GM12801 (cell line): ENCODE data around the gene APOBEC4.

Source experiments
- CTCF ChIP-seq: IDR thresholded peaks from one replicate; pipeline ENCODE4 v1.5.1; 2011; ENCODE audit warnings: control low read depth; ENCODE audit not compliant: insufficient read length; ENCODE audit errors: extremely low read depth

Gene APOBEC4

GRCh38 chr1:183652547-183653461 lies at the start of gene APOBEC4:
TSS of gene APOBEC4 (minus strand) at chr1:183653316. CDS start at chr1:183648781, 4,535 bp downstream.
- TF ChIP-seq CTCF, result no peak

GRCh38 chr1:183702813-183703198 lies 49.7 kb upstream of the APOBEC4 start:
- no peak for TF ChIP-seq CTCF

GRCh38 chr1:183702087-183702812 lies 49.1 kb upstream of the APOBEC4 start:
- no peak for TF ChIP-seq CTCF

- no peak for TF ChIP-seq CTCF
Observed at GRCh38 chr1:183699616-183700160, 46.6 kb upstream of the APOBEC4 start.

- TF ChIP-seq CTCF, result no peak
Observed at GRCh38 chr1:183697814-183698590, 44.9 kb upstream of the APOBEC4 start.

GRCh38 chr1:183696981-183697380 lies 43.9 kb upstream of the APOBEC4 start:
- no peak for TF ChIP-seq CTCF

- no peak for TF ChIP-seq CTCF
Observed at GRCh38 chr1:183694755-183695154, 41.6 kb upstream of the APOBEC4 start.
